H9 (cell line): ENCODE results near the gene GAGE10. TPM values are rescaled to one million over a fixed set of nuclear protein-coding genes. Genes with fewer than 3 reads are reported as not detected.

Experiments used
- DNase-seq: peaks from one replicate; pipeline ENCODE4 v3.0.0-alpha.2; 2017
- H2AFZ ChIP-seq: one replicate; pipeline ENCODE4 v1.6.1; 2013; ENCODE audit warnings: mild to moderate bottlenecking, low read length, control low read depth, moderate library complexity
- H2AK5ac ChIP-seq: 2 replicates; pipeline ENCODE4 v1.6.1; 2013; ENCODE audit warnings: low read length, control low read depth, mixed read lengths; ENCODE audit not compliant: insufficient read length
- H2BK120ac ChIP-seq: one replicate; pipeline ENCODE4 v1.6.1; 2013; ENCODE audit warnings: low read depth, mild to moderate bottlenecking, low read length, control low read depth, inconsistent platforms; ENCODE audit not compliant: poor library complexity, severe bottlenecking
- H2BK12ac ChIP-seq: 2 replicates; pipeline ENCODE4 v1.6.1; 2013; ENCODE audit warnings: low read length, control low read depth, mixed read lengths, low read depth; ENCODE audit not compliant: insufficient read length
- H2BK15ac ChIP-seq: 2 replicates; pipeline ENCODE4 v1.6.1; 2013; ENCODE audit warnings: low read depth, low read length, control low read depth
- H2BK20ac ChIP-seq: one replicate; pipeline ENCODE4 v1.6.1; 2013; ENCODE audit warnings: low read depth, mild to moderate bottlenecking, low read length, control low read depth, inconsistent platforms; ENCODE audit not compliant: poor library complexity, severe bottlenecking
- H2BK5ac ChIP-seq: 2 replicates; pipeline ENCODE4 v1.6.1; 2013; ENCODE audit warnings: low read length, control low read depth, mixed read lengths; ENCODE audit not compliant: insufficient read length
- H3K14ac ChIP-seq: 2 replicates; pipeline ENCODE4 v1.6.1; 2013; ENCODE audit warnings: low read length, control low read depth; ENCODE audit not compliant: insufficient read depth
- H3K18ac ChIP-seq: 2 replicates; pipeline ENCODE4 v1.6.1; 2013; ENCODE audit warnings: low read depth, mild to moderate bottlenecking, mixed read lengths, low read length, control low read depth; ENCODE audit not compliant: insufficient read length
- H3K23ac ChIP-seq: 2 replicates; pipeline ENCODE4 v1.6.1; 2013; ENCODE audit warnings: low read length, control low read depth, mixed read lengths, low read depth; ENCODE audit not compliant: insufficient read length
- H3K23me2 ChIP-seq: 2 replicates; pipeline ENCODE4 v1.6.1; 2013; ENCODE audit warnings: low read depth, mild to moderate bottlenecking, mixed read lengths, low read length, control low read depth; ENCODE audit not compliant: insufficient read length, poor library complexity, severe bottlenecking
- H3K27ac ChIP-seq: 2 replicates; pipeline ENCODE4 v1.5.1; 2013; ENCODE audit warnings: low read length, control low read depth, mixed read lengths, low read depth; ENCODE audit not compliant: insufficient read length
- H3K27me3 ChIP-seq: 2 replicates; pipeline ENCODE4 v1.6.1; 2013; ENCODE audit warnings: low read length, control low read depth, inconsistent platforms; ENCODE audit not compliant: insufficient read depth
- H3K4ac ChIP-seq: 2 replicates; pipeline ENCODE4 v1.6.1; 2013; ENCODE audit warnings: low read depth, mild to moderate bottlenecking, control low read depth, inconsistent platforms, low read length, moderate library complexity
- H3K4me1 ChIP-seq: 2 replicates; pipeline ENCODE4 v1.6.1; 2013; ENCODE audit warnings: low read length, control low read depth, inconsistent platforms; ENCODE audit not compliant: insufficient read depth
- H3K4me2 ChIP-seq: 2 replicates; pipeline ENCODE4 v1.6.1; 2013; ENCODE audit warnings: low read length, control low read depth, mixed read lengths; ENCODE audit not compliant: insufficient read length, insufficient read depth
- H3K56ac ChIP-seq: 2 replicates; pipeline ENCODE4 v1.6.1; 2013; ENCODE audit warnings: low read depth, mild to moderate bottlenecking, mixed read lengths, low read length, control low read depth; ENCODE audit not compliant: insufficient read length
- H3K79me1 ChIP-seq: 2 replicates; pipeline ENCODE4 v1.6.1; 2013; ENCODE audit warnings: low read depth, mild to moderate bottlenecking, moderate library complexity, low read length, control low read depth, inconsistent platforms; ENCODE audit not compliant: insufficient read depth, poor library complexity, severe bottlenecking
- H3K79me2 ChIP-seq: 2 replicates; pipeline ENCODE4 v1.6.1; 2013; ENCODE audit warnings: low read length, control low read depth, inconsistent platforms; ENCODE audit not compliant: insufficient read depth
- H3K9ac ChIP-seq: 2 replicates; pipeline ENCODE4 v1.6.1; 2013; ENCODE audit warnings: low read length, control low read depth, mixed read lengths; ENCODE audit not compliant: insufficient read length; ENCODE audit errors: extremely low read depth
- H3K9me3 ChIP-seq: one replicate; pipeline ENCODE4 v1.6.1; 2013; ENCODE audit warnings: low read depth, low read length, inconsistent platforms; ENCODE audit not compliant: control insufficient read depth
- H3T11ph ChIP-seq: one replicate; pipeline ENCODE4 v1.6.1; 2013; ENCODE audit warnings: mild to moderate bottlenecking, low read length, control low read depth, inconsistent platforms
- H4K20me1 ChIP-seq: one replicate; pipeline ENCODE4 v1.6.1; 2013; ENCODE audit not compliant: control insufficient read depth, insufficient read length, insufficient read depth
- H4K5ac ChIP-seq: 2 replicates; pipeline ENCODE4 v1.6.1; 2013; ENCODE audit warnings: low read depth, mild to moderate bottlenecking, mixed read lengths, low read length, control low read depth; ENCODE audit not compliant: insufficient read length
- H4K8ac ChIP-seq: replicated peaks from 2 replicates; pipeline ENCODE4 v1.6.1; 2013; ENCODE audit warnings: low read length, control low read depth, mixed read lengths, low read depth; ENCODE audit not compliant: insufficient read length
- H4K91ac ChIP-seq: 2 replicates; pipeline ENCODE4 v1.6.1; 2013; ENCODE audit warnings: low read depth, mild to moderate bottlenecking, moderate library complexity, mixed read lengths, low read length, control low read depth; ENCODE audit not compliant: insufficient read length
- H3K27ac Mint-ChIP-seq, 3 experiments: 2 replicates in 2 of 3; 3 replicates in 1 of 3; pipeline ENCODE4 v1.8.0; 2020 to 2021; ENCODE audit warnings: mixed read lengths in 3 of 3, mild to moderate bottlenecking in 1 of 3, moderate library complexity in 1 of 3
- H3K27me3 Mint-ChIP-seq: 2 replicates; pipeline ENCODE4 v1.8.0; 2021; ENCODE audit warnings: low read depth, mild to moderate bottlenecking, moderate library complexity, mixed read lengths
- H3K36me3 Mint-ChIP-seq, 3 experiments: 2 replicates in 2 of 3; 3 replicates in 1 of 3; pipeline ENCODE4 v1.8.0; 2020 to 2021; ENCODE audit warnings: low read depth in 3 of 3, mixed read lengths in 3 of 3; ENCODE audit not compliant: insufficient read depth in 1 of 3
- H3K4me1 Mint-ChIP-seq, 2 experiments: 2 replicates each; pipeline ENCODE4 v1.8.0; 2020; ENCODE audit warnings: mixed read lengths in 2 of 2
- H3K4me3 Mint-ChIP-seq, 2 experiments: 2 replicates in 1 of 2; 3 replicates in 1 of 2; pipeline ENCODE4 v1.8.0; 2020 to 2021; ENCODE audit warnings: mild to moderate bottlenecking in 2 of 2, mixed read lengths in 2 of 2, moderate library complexity in 1 of 2
- H3K9me3 Mint-ChIP-seq, 2 experiments: 2 replicates in 1 of 2; 3 replicates in 1 of 2; pipeline ENCODE4 v1.8.0; 2020; ENCODE audit warnings: mild to moderate bottlenecking in 2 of 2, mixed read lengths in 2 of 2, moderate library complexity in 1 of 2
- CTCF ChIP-seq: fragments of 200-600 bp; sonication (generic); conservative IDR thresholded peaks from 3 replicates; pipeline ENCODE4 v1.8.0; 2021; ENCODE audit warnings: antibody characterized with exemption, mild to moderate bottlenecking
- WGBS: extraction: QIAGEN DNeasy Blood & Tissue Kit; methylation state at CpG from one replicate; pipeline ENCODE4 v1.1.7; 2013; ENCODE audit warnings: missing lambda C conversion rate, low lambda C conversion rate, mixed read lengths; ENCODE audit not compliant: insufficient read length; ENCODE audit errors: extremely low coverage; 5-methylcytosine and 5-hydroxymethylcytosine counted together
- total RNA-seq: library from RNA; stranded (reverse); gene quantifications from 2 replicates; pipeline ENCODE4 v1.2.1, GENCODE V29; 2021

GAGE10 gene
- total RNA-seq, 1 experiment from 2014 or later: not detected

GRCh38 chrX:49278081-49278480 is 25.4 kb upstream of the GAGE10 start:
- Histone ChIP-seq H3K4ac (no peak overlapping the region), H3T11ph (no peak overlapping the region), H2BK15ac (no peak overlapping the region), H3K79me1 (no peaks in the 10 kb centered on the region), H2AFZ (no peak overlapping the region), H4K91ac (no peak overlapping the region), H4K8ac (no peak overlapping the region), H2BK120ac (no peak overlapping the region), H4K5ac (no peak overlapping the region), H2BK20ac (no peak overlapping the region), H3K9me3 (peaks cover 65% of the 10 kb centered on the region), H3K79me2 (peaks cover 3% of the 10 kb centered on the region; the same call in 1 of the 2 replicates), H2BK12ac (no peak overlapping the region), H3K18ac (no peak overlapping the region), H3K23me2 (no peaks in the 10 kb centered on the region), H3K23ac (no peak overlapping the region), H3K27me3 (no peaks in the 10 kb centered on the region), H3K4me2 (no peak overlapping the region), H2BK5ac (no peak overlapping the region), H3K9ac (no peak overlapping the region), H3K27ac (no peak overlapping the region), H4K20me1 (no peaks in the 10 kb centered on the region), H2AK5ac (no peak overlapping the region), H3K4me1 (no peaks in the 10 kb centered on the region), H3K14ac (no peak overlapping the region), H3K56ac (no peak overlapping the region)
- no peak for TF ChIP-seq CTCF
- Mint-ChIP-seq H3K36me3 (peaks cover 3 to 21% (median 10%) of the 10 kb centered on the region in 3 experiments), H3K27ac (peak overlapping the region in 1 of 3 experiments; percentile 0; a peak in 1 of 7 replicates), H3K4me3 (no peak overlapping the region; a peak in 1 of 5 replicates), H3K27me3 (no peaks in the 10 kb centered on the region), H3K9me3 (peaks cover 69 to 81% of the 10 kb centered on the region in 2 experiments), H3K4me1 (peaks cover 16% of the 10 kb centered on the region in 2 experiments; a peak in 3 of 4 replicates)
- WGBS: no CpG with 5 or more reads among the region's 3 CpGs
- DNase-seq: no peak
